ENCODE data around the gene CABP2. TPM values are rescaled to one million over a fixed set of nuclear protein-coding genes. Genes with fewer than 3 reads are reported as not detected.
"Not testable (repeated sequence)": the region's sequence is repeated elsewhere in the genome, so short reads cannot be mapped to it uniquely, and the experiment has no call there.

CABP2 gene
- total RNA-seq, 2 donors from 2014 or later, result not detected

GRCh38 chr11:67482827-67483798 lies 40.1 kb downstream of the CABP2 start, which contains the start of gene AIP:
TSS of gene AIP (plus strand) at chr11:67483026. CDS start at chr11:67483159, 133 bp downstream.
- intact Hi-C loops (cut with DNase I), result no loop called here

DNA sequence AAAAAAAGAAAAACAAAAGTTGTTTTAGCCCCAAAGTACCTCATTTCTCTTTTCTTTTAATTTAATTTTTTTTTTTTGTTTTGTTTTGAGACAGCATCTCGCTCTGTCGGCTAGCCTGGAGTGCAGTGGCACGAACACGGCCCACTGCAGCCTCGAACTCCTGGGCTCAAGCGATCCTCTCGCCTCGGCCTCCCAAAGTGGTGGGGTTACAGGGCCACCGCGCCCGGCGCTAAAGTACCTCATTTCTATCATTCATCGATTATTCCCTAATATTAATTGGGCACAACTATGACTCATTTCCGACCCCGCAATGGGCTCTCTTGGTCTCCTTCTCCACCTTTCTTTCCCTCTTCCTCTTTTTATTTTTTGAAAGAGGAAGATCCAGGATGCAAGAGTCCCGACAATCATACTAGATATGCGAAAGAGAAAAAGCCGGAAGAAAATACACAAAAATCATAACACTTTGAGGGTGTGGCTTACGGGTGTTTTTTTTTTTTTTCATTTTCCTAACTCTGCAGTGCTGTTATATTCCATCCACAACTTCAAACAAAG lies 40.9 kb downstream of the CABP2 start:
- DNase-seq, result peak; percentile 23
- no peaks in the 10 kb centered on the region for H3K36me3 ChIP-seq
- peak overlapping the region; percentile 53 for H3K4me3 ChIP-seq
- no peaks in the 10 kb centered on the region for H3K27me3 ChIP-seq
- H3K9me3 ChIP-seq, result no peaks in the 10 kb centered on the region
- peak overlapping the region; percentile 64 to 67 for H3K9ac ChIP-seq (ENCODE audit: low read depth in 2 of 2, low read length in 2 of 2)
- no peak for TF ChIP-seq CTCF (IDR thresholded peaks at IDR 0.05)
- peak overlapping the region; percentile 79 for H3K27ac ChIP-seq
- H3K4me1 ChIP-seq, result peaks cover 11% of the 10 kb centered on the region
- intact Hi-C loops (cut with DNase I), result no loop called here

More at GRCh38 chr11:67482827-67483798, 40.1 kb downstream of the CABP2 start, which contains the start of gene AIP:
- TF ChIP-seq CTCF (IDR thresholded peaks at IDR 0.05), result no peak
- Histone ChIP-seq H3K4me1 (peaks cover 11% of the 10 kb centered on the region), H3K9ac (ENCODE audit: low read depth in 2 of 2, low read length in 2 of 2) (peak within 1 kb of the TSS; percentile 64 to 67), H3K4me3 (peak within 1 kb of the TSS; percentile 53), H3K27me3 (no peaks in the 10 kb centered on the region), H3K27ac (peak within 1 kb of the TSS; percentile 79), H3K9me3 (no peaks in the 10 kb centered on the region), H3K36me3 (peaks cover 6% of the 10 kb centered on the region)
- peak; percentile 99 for DNase-seq

DNA sequence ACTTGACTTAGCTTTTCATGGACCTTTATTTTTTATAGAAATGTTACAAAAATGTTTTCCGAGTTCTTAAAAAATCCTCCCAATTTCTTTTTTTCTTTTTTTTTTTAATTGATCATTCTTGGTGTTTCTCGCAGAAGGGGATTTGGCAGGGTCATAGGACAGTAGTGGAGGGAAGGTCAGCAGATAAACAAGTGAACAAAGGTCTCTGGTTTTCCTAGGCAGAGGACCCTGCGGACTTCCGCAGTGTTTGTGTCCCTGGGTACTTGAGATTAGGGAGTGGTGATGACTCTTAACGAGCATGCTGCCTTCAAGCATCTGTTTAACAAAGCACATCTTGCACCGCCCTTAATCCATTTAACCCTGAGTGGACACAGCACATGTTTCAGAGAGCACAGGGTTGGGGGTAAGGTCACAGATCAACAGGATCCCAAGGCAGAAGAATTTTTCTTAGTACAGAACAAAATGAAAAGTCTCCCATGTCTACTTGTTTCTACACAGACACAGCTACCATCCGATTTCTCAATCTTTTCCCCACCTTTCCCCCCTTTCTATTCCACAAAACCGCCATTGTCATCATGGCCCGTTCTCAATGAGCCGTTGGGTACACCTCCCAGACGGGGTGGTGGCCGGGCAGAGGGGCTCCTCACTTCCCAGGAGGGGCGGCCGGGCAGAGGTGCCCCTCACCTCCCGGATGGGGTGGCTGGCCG lies 45.7 kb downstream of the CABP2 start:
- H3K27me3 ChIP-seq; DNase-seq; H3K9ac ChIP-seq (ENCODE audit: low read depth in 2 of 2, low read length in 2 of 2); H3K4me3 ChIP-seq; H3K4me1 ChIP-seq; H3K9me3 ChIP-seq; H3K36me3 ChIP-seq; intact Hi-C loops (cut with DNase I); H3K27ac ChIP-seq: not testable (repeated sequence)

DNA sequence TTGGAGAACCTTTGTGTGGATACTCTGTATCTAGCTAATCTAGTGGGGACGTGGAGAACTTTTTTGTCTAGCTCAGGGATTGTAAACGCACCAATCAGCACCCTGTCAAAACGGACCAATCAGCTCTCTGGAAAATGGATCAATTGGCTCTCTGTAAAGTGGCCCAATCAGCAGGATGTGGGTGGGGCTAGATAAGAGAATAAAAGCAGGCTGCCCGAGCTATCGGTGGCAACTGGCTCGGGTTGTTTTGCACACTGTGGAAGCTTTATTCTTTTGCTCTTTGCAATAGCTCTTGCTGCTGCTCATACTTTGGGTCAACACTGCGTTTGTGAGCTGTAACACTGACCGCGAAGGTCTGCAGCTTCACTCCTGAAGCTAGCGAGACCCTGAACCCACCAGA lies 46.6 kb downstream of the CABP2 start:
- H3K9me3 ChIP-seq; H3K36me3 ChIP-seq; H3K4me3 ChIP-seq; H3K9ac ChIP-seq (ENCODE audit: low read depth in 2 of 2, low read length in 2 of 2); H3K4me1 ChIP-seq; H3K27ac ChIP-seq; intact Hi-C loops (cut with DNase I); DNase-seq; H3K27me3 ChIP-seq: not testable (repeated sequence)

- Histone ChIP-seq H3K27ac (no peak overlapping the region), H3K9ac (ENCODE audit: low read depth in 2 of 2, low read length in 2 of 2) (no peak overlapping the region), H3K27me3 (no peaks in the 10 kb centered on the region), H3K4me1 (peaks cover 5% of the 10 kb centered on the region), H3K9me3 (no peaks in the 10 kb centered on the region), H3K36me3 (no peaks in the 10 kb centered on the region), H3K4me3 (no peak overlapping the region)
- no peak for TF ChIP-seq CTCF (IDR thresholded peaks at IDR 0.05)
- DNase-seq, result no peak
- intact Hi-C loops (cut with DNase I), result no loop called here
These were observed 50.4 kb downstream of the CABP2 start for GRCh38 chr11:67472882-67473281.

GRCh38 chr11:67470337-67471002 lies 52.8 kb downstream of the CABP2 start:
- Histone ChIP-seq H3K9me3 (no peaks in the 10 kb centered on the region), H3K36me3 (no peaks in the 10 kb centered on the region), H3K4me3 (no peak overlapping the region), H3K9ac (ENCODE audit: low read depth in 2 of 2, low read length in 2 of 2) (no peak overlapping the region), H3K4me1 (peaks cover 10% of the 10 kb centered on the region), H3K27ac (no peak overlapping the region), H3K27me3 (no peaks in the 10 kb centered on the region)
- intact Hi-C loops (cut with DNase I), result no loop called here
- no peak for DNase-seq
- TF ChIP-seq CTCF (IDR thresholded peaks at IDR 0.05), result no peak
